ENCODE data around the gene TMEM163. TPM values are rescaled to one million over a fixed set of nuclear protein-coding genes. Genes with fewer than 3 reads are reported as not detected.

Gene TMEM163
- polyA plus RNA-seq, 3 donors, result 0.01 TPM; not detected in 2

GRCh38 chr2:134592377-134592776 is 126.4 kb downstream of the TMEM163 start:
- Histone ChIP-seq H3K27me3 (ENCODE audit: control insufficient read depth in 2 of 2, insufficient read depth in 2 of 2, low read length in 2 of 2) (no peaks in the 10 kb centered on the region), H3K4me1 (ENCODE audit: control insufficient read depth in 1 of 2, insufficient read depth in 2 of 2, low read length in 2 of 2) (no peaks in the 10 kb centered on the region), H3K9me3 (replicated peaks in 1 of 2; ENCODE audit: control insufficient read depth in 1 of 2, insufficient read depth in 1 of 2, low read length in 2 of 2) (peaks cover 19 to 20% of the 10 kb centered on the region in 2 donors), H2AFZ (ENCODE audit: insufficient read depth, low read depth, low read length, poor library complexity, severe bottlenecking) (no peak overlapping the region), H4K20me1 (ENCODE audit: insufficient read depth, low read length) (no peaks in the 10 kb centered on the region), H3K36me3 (replicated peaks in 1 of 2; ENCODE audit: control insufficient read depth in 1 of 2, insufficient read depth in 2 of 2, low read length in 2 of 2) (no peaks in the 10 kb centered on the region), H3K4me3 (replicated peaks in 1 of 3; ENCODE audit: low read depth in 2 of 3, low read length in 3 of 3) (no peak overlapping the region), H3K4me2 (replicated peaks; ENCODE audit: extremely low read depth, low read length, poor library complexity, severe bottlenecking) (no peak overlapping the region), H3K9ac (ENCODE audit: insufficient read depth, low read length, poor library complexity, severe bottlenecking) (no peak overlapping the region), H3K27ac (ENCODE audit: low read depth in 1 of 2, low read length in 2 of 2) (no peak overlapping the region), H3K79me2 (ENCODE audit: insufficient read depth, low read length) (no peaks in the 10 kb centered on the region)
- WGBS (ENCODE audit: insufficient coverage), result no CpG with 5 or more reads among the region's 1 CpG
- no peak for TF ChIP-seq CTCF (IDR thresholded peaks at IDR 0.05)
- Mint-ChIP-seq H3K4me1 (no peaks in the 10 kb centered on the region), H3K4me3 (no peak overlapping the region), H3K27ac (no peak overlapping the region), H3K9me3 (peaks cover 18 to 31% (median 22%) of the 10 kb centered on the region in 7 donors), H3K27me3 (ENCODE audit: low read depth in 3 of 3) (peaks cover 0 to 1% (median 0%) of the 10 kb centered on the region in 3 donors), H3K36me3 (peaks cover 0 to 2% of the 10 kb centered on the region in 2 donors)
- intact Hi-C loops (cut with micrococcal nuclease), result no loop called here
- no peak for DNase-seq

- no peak overlapping the region for H3K9ac ChIP-seq (ENCODE audit: insufficient read depth, low read length, poor library complexity, severe bottlenecking)
- Mint-ChIP-seq H3K27ac (no peak overlapping the region), H3K4me3 (no peak overlapping the region), H3K9me3 (peaks cover 18 to 30% (median 22%) of the 10 kb centered on the region in 7 donors), H3K36me3 (peaks cover 0 to 2% of the 10 kb centered on the region in 2 donors), H3K4me1 (peaks cover 3% of the 10 kb centered on the region), H3K27me3 (ENCODE audit: low read depth in 3 of 3) (peaks cover 0 to 1% (median 0%) of the 10 kb centered on the region in 3 donors)
- H3K4me3 ChIP-seq (replicated peaks in 1 of 3; ENCODE audit: low read depth in 2 of 3, low read length in 3 of 3), result no peak overlapping the region
- no CpG with 5 or more reads among the region's 1 CpG for WGBS (ENCODE audit: insufficient coverage)
- intact Hi-C loops (cut with micrococcal nuclease), result no loop called here
- H3K27ac ChIP-seq (ENCODE audit: low read depth in 1 of 2, low read length in 2 of 2), result no peak overlapping the region
- H3K4me1 ChIP-seq (ENCODE audit: control insufficient read depth in 1 of 2, insufficient read depth in 2 of 2, low read length in 2 of 2), result no peaks in the 10 kb centered on the region
- H3K79me2 ChIP-seq (ENCODE audit: insufficient read depth, low read length), result no peaks in the 10 kb centered on the region
- H3K4me2 ChIP-seq (replicated peaks; ENCODE audit: extremely low read depth, low read length, poor library complexity, severe bottlenecking), result no peak overlapping the region
- no peak for DNase-seq
- H3K36me3 ChIP-seq (replicated peaks in 1 of 2; ENCODE audit: control insufficient read depth in 1 of 2, insufficient read depth in 2 of 2, low read length in 2 of 2), result no peaks in the 10 kb centered on the region
- H2AFZ ChIP-seq (ENCODE audit: insufficient read depth, low read depth, low read length, poor library complexity, severe bottlenecking), result no peak overlapping the region
- no peaks in the 10 kb centered on the region for H4K20me1 ChIP-seq (ENCODE audit: insufficient read depth, low read length)
- peaks cover 19 to 20% of the 10 kb centered on the region in 2 donors for H3K9me3 ChIP-seq (replicated peaks in 1 of 2; ENCODE audit: control insufficient read depth in 1 of 2, insufficient read depth in 1 of 2, low read length in 2 of 2)
- no peaks in the 10 kb centered on the region for H3K27me3 ChIP-seq (ENCODE audit: control insufficient read depth in 2 of 2, insufficient read depth in 2 of 2, low read length in 2 of 2)
- no peak for TF ChIP-seq CTCF (IDR thresholded peaks at IDR 0.05)
Measured at GRCh38 chr2:134591526-134591925, 127.3 kb downstream of the TMEM163 start.
